22Rv1 (cell line): ENCODE results near the gene RABL6.

Experiments used
- ZFX ChIP-seq: fragments of 450-650 bp; IDR thresholded peaks from 2 replicates; pipeline ENCODE4 v1.6.1; 2017; ENCODE audit warnings: antibody characterized with exemption, borderline replicate concordance
- TF ChIP-seq, protein P1 (sequence below): fragments of 450-650 bp; IDR thresholded peaks from 2 replicates; pipeline ENCODE4 v1.5.1; 2017; ENCODE audit warnings: mild to moderate bottlenecking

- TF ChIP-seq, protein P1, sequence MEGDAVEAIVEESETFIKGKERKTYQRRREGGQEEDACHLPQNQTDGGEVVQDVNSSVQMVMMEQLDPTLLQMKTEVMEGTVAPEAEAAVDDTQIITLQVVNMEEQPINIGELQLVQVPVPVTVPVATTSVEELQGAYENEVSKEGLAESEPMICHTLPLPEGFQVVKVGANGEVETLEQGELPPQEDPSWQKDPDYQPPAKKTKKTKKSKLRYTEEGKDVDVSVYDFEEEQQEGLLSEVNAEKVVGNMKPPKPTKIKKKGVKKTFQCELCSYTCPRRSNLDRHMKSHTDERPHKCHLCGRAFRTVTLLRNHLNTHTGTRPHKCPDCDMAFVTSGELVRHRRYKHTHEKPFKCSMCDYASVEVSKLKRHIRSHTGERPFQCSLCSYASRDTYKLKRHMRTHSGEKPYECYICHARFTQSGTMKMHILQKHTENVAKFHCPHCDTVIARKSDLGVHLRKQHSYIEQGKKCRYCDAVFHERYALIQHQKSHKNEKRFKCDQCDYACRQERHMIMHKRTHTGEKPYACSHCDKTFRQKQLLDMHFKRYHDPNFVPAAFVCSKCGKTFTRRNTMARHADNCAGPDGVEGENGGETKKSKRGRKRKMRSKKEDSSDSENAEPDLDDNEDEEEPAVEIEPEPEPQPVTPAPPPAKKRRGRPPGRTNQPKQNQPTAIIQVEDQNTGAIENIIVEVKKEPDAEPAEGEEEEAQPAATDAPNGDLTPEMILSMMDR = no peak
- TF ChIP-seq ZFX = no peak
Measured at GRCh38 chr9:136829412-136829811, 21.7 kb downstream of the RABL6 start.
